ENCODE results near the gene SNX1.
"Not testable (repeated sequence)": the region's sequence is repeated elsewhere in the genome, so short reads cannot be mapped to it uniquely, and the experiment has no call there.

Gene SNX1

GRCh38 chr15:64110950-64111678 is 15.3 kb downstream of the SNX1 start:
- peaks cover 2% of the 10 kb centered on the region for H3K4me1 ChIP-seq (ENCODE audit: insufficient read depth, insufficient read length)
- H3K27me3 ChIP-seq (ENCODE audit: insufficient read depth, insufficient read length): no peaks in the 10 kb centered on the region
- H3K4me3 ChIP-seq (ENCODE audit: insufficient read length, low read depth): no peak overlapping the region
- H3K9ac ChIP-seq (ENCODE audit: insufficient read length, low read depth): no peak overlapping the region
- no peak for DNase-seq (ENCODE audit: low read depth, low spot score)
- no peaks in the 10 kb centered on the region for H3K9me3 ChIP-seq (ENCODE audit: insufficient read depth, low read length)
- H3K36me3 ChIP-seq (ENCODE audit: insufficient read depth, insufficient read length, low read length): peaks cover 29% of the 10 kb centered on the region
- TF ChIP-seq ZNF274 (IDR thresholded peaks at IDR 0.05; ENCODE audit: low read depth, low read length): no peak
- TF ChIP-seq SUZ12 (IDR thresholded peaks at IDR 0.05; ENCODE audit: extremely low read depth, insufficient read depth, insufficient read length): no peak
- no peak for TF ChIP-seq YY1 (IDR thresholded peaks at IDR 0.05; ENCODE audit: insufficient read depth, insufficient read length)

- TF ChIP-seq ZNF274 (IDR thresholded peaks at IDR 0.05; ENCODE audit: low read depth, low read length) (no peak), SUZ12 (IDR thresholded peaks at IDR 0.05; ENCODE audit: extremely low read depth, insufficient read depth, insufficient read length) (no peak), YY1 (IDR thresholded peaks at IDR 0.05; ENCODE audit: insufficient read depth, insufficient read length) (no peak)
- H3K9me3 ChIP-seq (ENCODE audit: insufficient read depth, low read length): no peaks in the 10 kb centered on the region
- peaks cover 34% of the 10 kb centered on the region for H3K36me3 ChIP-seq (ENCODE audit: insufficient read depth, insufficient read length, low read length)
- peaks cover 2% of the 10 kb centered on the region for H3K4me1 ChIP-seq (ENCODE audit: insufficient read depth, insufficient read length)
- DNase-seq (ENCODE audit: low read depth, low spot score): no peak
- no peak overlapping the region for H3K9ac ChIP-seq (ENCODE audit: insufficient read length, low read depth)
- no peaks in the 10 kb centered on the region for H3K27me3 ChIP-seq (ENCODE audit: insufficient read depth, insufficient read length)
- H3K4me3 ChIP-seq (ENCODE audit: insufficient read length, low read depth): no peak overlapping the region
Observed at GRCh38 chr15:64111679-64112050, 15.9 kb downstream of the SNX1 start.

GRCh38 chr15:64112073-64112772 is 16.4 kb downstream of the SNX1 start:
- H3K9ac ChIP-seq (ENCODE audit: insufficient read length, low read depth): no peak overlapping the region
- TF ChIP-seq ZNF274 (IDR thresholded peaks at IDR 0.05; ENCODE audit: low read depth, low read length) (no peak), YY1 (IDR thresholded peaks at IDR 0.05; ENCODE audit: insufficient read depth, insufficient read length) (no peak), SUZ12 (IDR thresholded peaks at IDR 0.05; ENCODE audit: extremely low read depth, insufficient read depth, insufficient read length) (no peak)
- no peak overlapping the region for H3K4me3 ChIP-seq (ENCODE audit: insufficient read length, low read depth)
- H3K4me1 ChIP-seq (ENCODE audit: insufficient read depth, insufficient read length): peaks cover 2% of the 10 kb centered on the region
- H3K9me3 ChIP-seq (ENCODE audit: insufficient read depth, low read length): no peaks in the 10 kb centered on the region
- H3K27me3 ChIP-seq (ENCODE audit: insufficient read depth, insufficient read length): no peaks in the 10 kb centered on the region
- DNase-seq (ENCODE audit: low read depth, low spot score): no peak
- peaks cover 34% of the 10 kb centered on the region for H3K36me3 ChIP-seq (ENCODE audit: insufficient read depth, insufficient read length, low read length)

- Histone ChIP-seq H3K27me3 (ENCODE audit: insufficient read depth, insufficient read length) (no peaks in the 10 kb centered on the region), H3K4me1 (ENCODE audit: insufficient read depth, insufficient read length) (peaks cover 2% of the 10 kb centered on the region), H3K9ac (ENCODE audit: insufficient read length, low read depth) (no peak overlapping the region), H3K9me3 (ENCODE audit: insufficient read depth, low read length) (no peaks in the 10 kb centered on the region), H3K4me3 (ENCODE audit: insufficient read length, low read depth) (no peak overlapping the region), H3K36me3 (ENCODE audit: insufficient read depth, insufficient read length, low read length) (peaks cover 36% of the 10 kb centered on the region)
- TF ChIP-seq YY1 (IDR thresholded peaks at IDR 0.05; ENCODE audit: insufficient read depth, insufficient read length): no peak
- TF ChIP-seq ZNF274 (IDR thresholded peaks at IDR 0.05; ENCODE audit: low read depth, low read length): no peak
- TF ChIP-seq SUZ12 (IDR thresholded peaks at IDR 0.05; ENCODE audit: extremely low read depth, insufficient read depth, insufficient read length): no peak
- DNase-seq (ENCODE audit: low read depth, low spot score): no peak
Observed at GRCh38 chr15:64112904-64113303, 17.1 kb downstream of the SNX1 start.

- Histone ChIP-seq H3K27me3 (ENCODE audit: insufficient read depth, insufficient read length) (no peaks in the 10 kb centered on the region), H3K9me3 (ENCODE audit: insufficient read depth, low read length) (no peaks in the 10 kb centered on the region), H3K36me3 (ENCODE audit: insufficient read depth, insufficient read length, low read length) (peaks cover 69% of the 10 kb centered on the region), H3K4me1 (ENCODE audit: insufficient read depth, insufficient read length) (no peaks in the 10 kb centered on the region), H3K9ac (ENCODE audit: insufficient read length, low read depth) (no peak overlapping the region), H3K4me3 (ENCODE audit: insufficient read length, low read depth) (no peak overlapping the region)
- no peak for TF ChIP-seq ZNF274 (IDR thresholded peaks at IDR 0.05; ENCODE audit: low read depth, low read length)
- TF ChIP-seq SUZ12 (IDR thresholded peaks at IDR 0.05; ENCODE audit: extremely low read depth, insufficient read depth, insufficient read length): no peak
- no peak for TF ChIP-seq YY1 (IDR thresholded peaks at IDR 0.05; ENCODE audit: insufficient read depth, insufficient read length)
- DNase-seq (ENCODE audit: low read depth, low spot score): no peak
Observed at GRCh38 chr15:64117759-64118487, 22.1 kb downstream of the SNX1 start.

GRCh38 chr15:64120322-64120721 is 24.5 kb downstream of the SNX1 start:
- H3K36me3 ChIP-seq (ENCODE audit: insufficient read depth, insufficient read length, low read length): peaks cover 68% of the 10 kb centered on the region
- not testable (repeated sequence) for H3K9ac ChIP-seq (ENCODE audit: insufficient read length, low read depth); H3K4me1 ChIP-seq (ENCODE audit: insufficient read depth, insufficient read length)

GRCh38 chr15:64121614-64122013 is 25.8 kb downstream of the SNX1 start:
- H3K36me3 ChIP-seq (ENCODE audit: insufficient read depth, insufficient read length, low read length): peaks cover 66% of the 10 kb centered on the region

More at GRCh38 chr15:64120322-64120721, 24.5 kb downstream of the SNX1 start:
- H3K4me3 ChIP-seq (ENCODE audit: insufficient read length, low read depth); DNase-seq (ENCODE audit: low read depth, low spot score); H3K27me3 ChIP-seq (ENCODE audit: insufficient read depth, insufficient read length); H3K9me3 ChIP-seq (ENCODE audit: insufficient read depth, low read length): not testable (repeated sequence)

More at GRCh38 chr15:64121614-64122013, 25.8 kb downstream of the SNX1 start:
- no peak for DNase-seq (ENCODE audit: low read depth, low spot score)
- Histone ChIP-seq H3K9me3 (ENCODE audit: insufficient read depth, low read length) (no peaks in the 10 kb centered on the region), H3K27me3 (ENCODE audit: insufficient read depth, insufficient read length) (no peaks in the 10 kb centered on the region), H3K4me1 (ENCODE audit: insufficient read depth, insufficient read length) (no peaks in the 10 kb centered on the region), H3K9ac (ENCODE audit: insufficient read length, low read depth) (no peak overlapping the region), H3K4me3 (ENCODE audit: insufficient read length, low read depth) (no peak overlapping the region)
- TF ChIP-seq SUZ12 (IDR thresholded peaks at IDR 0.05; ENCODE audit: extremely low read depth, insufficient read depth, insufficient read length) (no peak), ZNF274 (IDR thresholded peaks at IDR 0.05; ENCODE audit: low read depth, low read length) (no peak), YY1 (IDR thresholded peaks at IDR 0.05; ENCODE audit: insufficient read depth, insufficient read length) (no peak)
